Measurements from ENCODE around the gene MFSD2A.
"Not testable (repeated sequence)": the region's sequence is repeated elsewhere in the genome, so short reads cannot be mapped to it uniquely, and the experiment has no call there.

The MFSD2A gene

DNA sequence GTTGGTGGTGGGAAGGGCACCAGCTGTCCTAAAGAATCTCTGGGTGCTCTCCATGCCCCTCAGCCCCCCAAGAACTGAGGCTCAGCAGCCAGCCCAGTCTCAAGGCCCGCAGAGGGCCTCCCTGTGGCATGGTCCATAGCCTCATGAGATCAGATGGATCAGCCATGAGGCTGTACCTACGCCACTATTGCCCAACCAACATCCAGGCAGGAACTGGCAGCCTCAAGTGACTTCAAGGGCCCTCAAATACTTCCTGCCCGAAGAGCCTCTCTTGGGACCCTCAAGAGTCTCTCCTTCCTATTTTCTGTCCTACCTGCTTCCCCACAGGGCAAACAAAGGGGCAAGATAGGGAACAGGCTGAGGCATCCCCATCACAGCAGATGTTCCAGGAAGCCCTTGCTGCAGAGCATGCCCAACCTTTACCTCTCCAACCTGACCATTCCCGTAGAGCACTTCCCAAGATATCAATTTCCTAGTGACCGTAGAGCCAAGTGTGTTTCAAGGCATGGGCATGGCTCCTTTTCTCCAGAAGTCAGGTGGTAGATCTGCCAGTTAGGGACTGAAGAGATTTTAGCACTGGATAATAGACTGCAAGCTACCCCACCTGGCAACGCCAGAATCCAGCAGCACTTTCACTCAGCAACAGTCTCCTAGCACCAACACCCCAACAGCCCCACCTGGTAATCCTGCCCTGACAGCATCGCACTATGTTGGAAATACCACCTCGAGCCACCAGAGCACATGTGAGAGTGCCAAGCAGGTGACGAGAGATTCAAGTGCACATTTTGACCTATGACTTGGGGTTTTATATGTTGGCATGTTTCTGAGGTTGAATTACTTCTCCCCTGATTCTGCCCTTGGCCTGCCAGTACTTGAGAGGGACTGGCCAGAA is 13.7 kb upstream of the MFSD2A start:
- no peak for DNase-seq

DNA sequence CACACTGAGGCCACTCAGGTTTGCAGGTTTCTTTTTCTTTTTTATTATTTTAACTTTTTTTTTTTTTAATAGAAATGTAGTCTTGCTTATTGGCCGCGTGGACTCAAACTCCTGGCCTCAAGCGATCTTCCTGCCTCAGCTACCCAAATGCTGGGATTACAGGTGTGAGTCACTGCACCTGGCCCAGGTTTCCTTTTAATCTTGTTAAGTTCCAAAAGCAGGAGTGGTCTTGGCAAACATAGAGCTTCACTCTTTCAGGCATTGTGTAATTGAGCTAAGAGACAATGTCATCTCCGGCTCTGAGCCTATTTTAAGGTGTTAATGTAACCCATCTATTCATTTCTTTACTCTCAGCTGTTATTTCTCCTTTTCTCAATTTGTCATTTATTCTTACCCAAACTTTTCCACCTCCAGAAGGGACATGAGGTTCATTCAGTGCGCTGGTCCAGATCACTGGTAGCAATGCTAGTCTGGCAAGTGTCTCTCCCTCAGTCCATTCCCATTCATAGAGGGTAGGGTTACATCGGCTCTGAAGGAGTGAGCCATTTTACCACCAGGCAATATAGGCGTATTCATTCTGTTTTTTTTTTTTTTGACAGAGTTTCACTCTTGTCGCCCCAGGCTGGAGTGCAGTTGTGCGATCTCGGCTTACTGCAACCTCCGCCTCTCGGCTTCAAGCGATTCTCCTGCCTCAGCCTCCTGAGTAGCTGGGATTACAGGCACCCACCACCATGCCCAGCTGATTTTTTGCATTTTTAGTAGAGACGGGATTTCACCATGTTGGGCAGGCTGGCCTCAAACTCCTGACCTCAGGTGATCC is 11.3 kb upstream of the MFSD2A start:
- no peak for DNase-seq

DNA sequence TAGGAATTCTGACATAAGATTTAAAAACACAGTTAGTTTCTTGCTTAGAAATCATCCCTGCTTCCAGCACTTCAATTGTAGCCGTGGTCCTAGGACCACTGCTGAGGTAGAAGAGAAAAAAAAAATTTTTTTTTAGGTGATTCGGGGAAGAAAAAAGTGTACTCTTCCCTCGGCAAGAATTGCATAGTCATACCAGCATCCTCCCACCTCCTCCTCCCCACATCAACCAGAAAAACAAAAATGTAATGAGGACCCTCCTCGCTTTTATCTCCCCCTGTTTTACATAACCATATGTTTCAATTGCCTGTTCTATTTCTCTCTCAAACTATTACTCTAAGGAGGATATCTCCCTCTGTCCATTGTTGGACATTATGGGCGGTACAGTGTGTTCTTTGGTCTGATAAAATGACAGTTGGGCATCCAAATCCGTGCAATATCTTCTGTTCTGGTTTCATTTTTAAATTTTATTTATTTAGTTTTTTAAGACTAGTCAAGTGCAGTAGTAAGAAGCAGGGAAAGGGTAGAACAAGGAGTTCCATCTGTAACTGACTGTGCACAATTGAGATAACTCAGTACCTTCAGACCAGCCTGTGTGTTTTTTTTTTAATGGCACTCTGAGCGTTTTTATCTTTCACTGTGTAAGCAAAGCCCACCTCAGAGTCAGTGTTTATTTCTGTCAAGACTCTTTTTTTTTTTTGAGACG is 10.4 kb upstream of the MFSD2A start:
- DNase-seq = no peak

DNA sequence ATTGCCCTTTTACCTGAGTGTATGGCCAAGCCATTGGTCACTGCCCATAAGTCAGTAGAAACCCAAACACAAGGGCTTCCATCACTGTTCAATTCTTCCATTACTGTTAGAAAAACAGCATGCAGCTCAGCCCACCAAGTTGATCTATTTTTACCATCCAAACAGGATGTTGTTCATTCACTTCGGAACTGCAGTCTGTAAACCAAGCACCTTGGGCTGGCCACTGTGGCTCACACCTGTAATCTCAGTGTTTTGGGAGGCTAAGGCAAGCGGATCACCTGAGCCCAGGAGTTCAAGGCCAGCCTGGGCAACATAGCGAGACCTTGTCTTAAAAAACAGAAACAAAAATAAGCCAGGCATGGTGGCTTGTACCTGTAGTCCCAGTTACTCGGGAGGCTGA is 8.7 kb upstream of the MFSD2A start:
- DNase-seq = no peak

DNA sequence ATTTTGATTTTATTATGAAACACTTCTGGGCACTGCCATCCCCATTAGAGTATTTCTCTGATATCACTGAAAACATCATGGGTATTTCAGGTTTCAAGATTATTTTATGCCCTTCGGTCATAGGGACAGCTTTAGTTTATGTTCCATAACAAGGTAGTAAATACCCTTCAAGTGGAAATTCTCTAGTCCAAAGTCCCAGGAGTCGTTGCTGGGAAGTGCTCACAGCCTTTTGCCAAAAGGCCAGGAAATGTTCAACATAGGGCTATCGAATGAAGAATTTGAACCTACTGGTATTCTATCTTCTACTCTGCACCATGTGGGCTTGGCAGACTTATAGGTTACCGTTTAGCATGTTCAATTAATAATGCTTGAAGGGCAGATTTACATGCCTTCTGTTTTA is 7.7 kb upstream of the MFSD2A start:
- no peak for DNase-seq

DNA sequence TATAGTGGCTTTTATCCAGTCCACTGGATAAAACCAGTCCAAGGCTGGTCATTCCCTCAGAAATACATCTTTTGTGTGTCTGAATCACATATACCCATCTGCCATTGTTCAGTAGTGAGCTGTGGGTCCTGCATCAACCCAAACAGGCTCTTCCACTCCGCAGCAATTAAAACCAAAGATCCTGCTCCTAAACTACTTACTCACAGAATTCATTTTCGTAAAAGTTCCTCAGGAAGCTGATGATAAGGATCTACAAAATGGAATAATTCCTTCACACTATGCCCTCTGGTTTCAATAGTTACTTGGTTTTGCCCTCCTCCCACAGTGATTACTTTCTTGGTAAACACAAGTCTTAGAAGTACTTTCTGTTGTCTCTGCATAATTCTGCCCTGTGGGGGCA is 5.1 kb upstream of the MFSD2A start:
- DNase-seq = no peak

DNA sequence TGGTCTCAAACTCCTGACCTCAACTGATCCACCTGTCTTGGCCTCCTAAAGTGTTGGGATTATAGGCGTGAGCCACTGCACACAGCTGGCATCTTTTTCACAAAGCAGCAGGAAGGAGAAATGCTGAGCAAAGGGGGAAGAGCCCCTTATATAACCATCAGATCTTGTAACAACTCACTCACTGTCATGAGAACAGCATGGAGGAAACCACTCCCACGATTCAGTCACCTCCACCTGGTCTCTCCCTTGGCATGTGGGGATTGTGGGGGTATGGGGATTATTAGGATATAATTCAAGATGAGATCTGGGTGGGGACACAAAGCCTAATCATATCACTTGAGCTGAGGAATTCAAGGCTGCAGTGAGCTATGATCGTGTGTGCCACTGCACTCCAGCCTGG is 3.0 kb upstream of the MFSD2A start:
- DNase-seq = no peak

DNA sequence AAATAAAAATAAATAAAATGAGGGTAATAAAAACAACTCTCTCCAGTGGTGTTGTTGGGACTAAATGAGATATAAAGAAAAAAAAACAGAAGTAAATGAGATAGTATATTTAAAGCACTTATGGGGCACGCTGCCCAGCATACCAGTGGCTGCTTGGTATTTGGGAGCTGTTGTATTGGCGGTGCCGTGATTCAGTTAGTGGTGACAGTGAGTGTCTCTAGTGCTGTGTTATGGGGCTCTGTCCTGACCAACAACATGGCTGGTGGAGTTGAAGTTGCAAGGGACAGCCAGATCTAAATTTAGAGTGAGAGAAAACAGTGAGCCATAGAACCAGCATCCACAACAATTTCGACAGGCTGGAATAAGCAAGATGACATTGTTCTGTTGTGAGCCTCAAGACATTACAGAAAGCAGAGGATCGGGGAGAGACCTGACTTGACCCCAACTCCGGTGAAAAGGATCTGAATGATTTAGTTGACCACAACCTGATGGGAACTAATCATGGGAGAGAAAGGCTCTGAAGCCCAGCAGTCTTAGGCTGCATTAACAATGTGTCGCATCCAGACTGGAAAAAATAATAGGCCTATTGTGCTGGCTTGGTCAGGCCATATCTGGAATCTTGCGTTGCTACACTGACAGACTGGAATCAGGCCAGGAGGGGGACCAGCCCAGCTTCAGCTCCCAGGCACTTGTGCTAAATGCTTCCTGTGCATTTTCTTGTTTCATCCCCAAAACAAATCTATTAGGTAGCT is 2.4 kb upstream of the MFSD2A start:
- no peak for DNase-seq

DNA sequence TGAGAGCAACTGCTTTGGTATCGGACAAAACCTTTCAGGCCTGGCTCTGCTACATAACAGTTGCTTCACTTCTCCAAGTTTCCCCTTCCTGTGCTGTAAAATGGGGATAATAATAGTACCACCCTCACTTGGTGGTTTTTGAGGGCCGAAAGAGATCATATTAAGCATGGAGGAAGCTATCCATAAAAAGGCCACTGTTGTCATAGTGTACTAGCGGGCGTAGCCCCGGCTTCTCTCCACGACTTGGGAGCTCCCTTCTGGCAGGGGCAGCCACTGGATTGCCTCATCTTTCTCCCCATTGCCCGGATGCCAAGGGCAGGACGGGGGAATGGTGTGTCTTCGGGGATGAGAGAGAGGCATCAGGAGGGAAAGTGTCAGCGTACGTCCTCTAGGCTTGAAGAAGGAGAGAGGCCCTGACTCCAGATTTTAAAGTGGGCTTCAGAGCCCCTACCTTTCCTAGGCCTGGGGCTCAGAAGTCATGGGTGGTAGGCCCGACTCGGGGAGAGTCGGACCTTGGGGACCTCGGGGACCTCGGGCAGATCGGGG is 548 bp upstream of the MFSD2A start:
- DNase-seq = no peak

DNA sequence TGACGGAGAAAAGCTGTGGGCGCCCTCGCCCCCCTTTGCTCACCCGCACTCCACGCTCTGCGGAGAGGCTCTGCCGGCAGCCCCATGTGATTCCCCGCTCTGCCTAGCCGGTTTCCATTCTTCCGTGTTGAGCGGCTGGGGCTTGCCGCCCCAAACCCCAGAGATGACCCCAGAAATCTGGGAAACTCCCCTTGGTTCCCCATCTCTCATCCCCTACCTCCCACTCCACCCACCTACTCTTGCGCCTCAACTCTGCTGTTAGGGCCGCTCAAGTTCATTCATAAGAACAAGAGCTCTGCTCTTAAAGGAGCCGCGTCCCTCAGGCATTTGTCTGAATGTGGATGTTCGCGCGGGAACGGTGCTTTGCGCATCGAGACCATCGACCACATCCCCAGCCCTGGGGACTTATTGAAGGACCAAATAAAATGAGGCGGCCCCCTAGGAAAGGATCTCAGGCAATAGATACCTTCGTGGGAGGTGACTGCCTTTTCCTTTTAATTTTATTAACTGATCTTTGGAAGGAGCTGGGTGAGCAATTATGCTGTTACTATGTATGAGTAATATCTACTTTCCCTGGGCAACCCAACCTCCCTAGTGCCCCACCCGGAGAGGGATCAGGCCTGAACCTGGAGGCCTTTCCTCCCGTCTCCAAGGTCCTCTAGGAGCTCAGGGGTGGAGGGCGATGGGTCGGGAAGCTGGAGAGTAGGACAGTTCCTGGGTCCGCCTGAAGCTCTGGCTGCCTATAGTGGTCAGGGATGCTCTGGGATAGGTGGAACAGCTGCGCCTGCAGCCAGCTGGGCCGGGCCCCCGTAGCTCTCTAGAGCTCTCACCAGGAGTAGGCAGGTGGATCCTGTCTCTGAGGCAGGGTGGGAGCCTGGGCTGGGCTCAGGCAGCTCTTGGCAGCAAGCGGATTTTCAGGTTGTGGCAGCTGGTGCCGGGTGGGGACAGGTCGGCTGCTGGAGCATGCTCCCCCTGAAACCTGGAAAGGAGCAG is 898 bp downstream of the MFSD2A start:
- peak; percentile 58 for DNase-seq

DNA sequence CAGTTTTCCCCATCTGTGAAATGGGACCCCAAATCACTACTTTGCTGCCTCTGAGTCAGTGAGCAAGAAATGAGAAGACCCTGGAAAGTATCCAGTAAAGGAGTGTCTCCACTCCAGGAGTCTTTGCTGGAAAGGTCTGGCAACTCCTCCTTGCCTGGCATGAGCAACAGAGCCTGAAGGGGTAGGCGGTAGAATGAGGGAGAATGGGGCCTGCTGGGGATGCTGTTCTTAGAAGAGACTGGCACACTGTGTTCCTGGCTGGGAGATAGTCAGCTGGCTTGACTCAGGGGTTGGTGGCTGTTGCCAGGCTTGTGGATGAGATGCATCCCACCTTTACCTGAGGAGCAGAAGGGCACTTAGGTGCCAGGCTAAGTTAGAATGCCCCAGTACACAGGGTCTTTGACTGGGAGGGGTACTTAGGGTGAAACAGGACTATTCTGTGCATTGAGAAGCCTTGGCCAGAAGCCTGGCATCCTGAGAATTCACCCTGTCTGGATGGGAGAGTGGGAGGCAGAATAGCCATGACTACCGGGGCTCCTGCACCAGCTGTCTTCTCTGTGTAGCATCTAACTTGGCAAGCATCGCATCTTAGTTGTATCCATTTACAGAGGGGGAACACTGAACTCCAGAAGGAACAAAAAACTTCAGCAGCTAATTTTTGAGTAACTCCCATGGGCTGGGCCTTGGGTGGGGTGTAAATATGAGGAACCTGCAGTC is 2.5 kb downstream of the MFSD2A start:
- DNase-seq = no peak

DNA sequence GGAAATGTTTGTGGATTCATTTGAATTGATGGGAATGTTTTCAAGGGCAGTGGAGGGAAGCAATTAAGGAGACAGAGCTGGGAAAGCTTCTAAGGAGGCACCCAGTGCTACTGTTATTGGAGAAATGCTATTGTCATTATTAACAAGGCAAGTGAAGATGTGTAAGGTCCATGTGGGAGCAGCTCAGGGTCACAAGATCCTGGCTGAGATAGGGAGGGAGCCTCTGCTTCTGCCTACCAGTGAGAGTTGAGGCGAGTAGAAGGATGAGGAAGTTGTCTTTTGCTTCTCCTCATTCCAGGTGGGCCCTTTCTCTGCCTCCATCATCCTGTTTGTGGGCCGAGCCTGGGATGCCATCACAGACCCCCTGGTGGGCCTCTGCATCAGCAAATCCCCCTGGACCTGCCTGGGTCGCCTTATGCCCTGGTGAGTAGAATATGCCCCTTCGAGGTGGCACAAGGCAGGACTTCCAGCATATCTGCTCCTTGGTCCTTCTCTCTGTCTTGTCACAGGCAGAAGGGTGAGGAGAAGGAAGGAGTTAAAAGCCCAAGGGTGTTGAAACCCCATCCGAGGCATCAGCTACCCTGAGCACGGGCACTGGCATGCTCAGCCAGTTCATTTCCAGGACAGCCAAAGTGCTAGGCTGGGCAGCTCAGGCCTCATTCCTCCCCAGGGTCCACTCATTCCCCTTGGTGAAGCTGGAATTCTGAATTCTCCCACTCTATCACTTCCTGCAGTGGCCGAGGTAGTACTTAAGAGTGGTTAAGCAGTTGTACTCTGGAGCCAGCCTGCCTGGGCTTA is 3.7 kb downstream of the MFSD2A start:
- DNase-seq = no peak

DNA sequence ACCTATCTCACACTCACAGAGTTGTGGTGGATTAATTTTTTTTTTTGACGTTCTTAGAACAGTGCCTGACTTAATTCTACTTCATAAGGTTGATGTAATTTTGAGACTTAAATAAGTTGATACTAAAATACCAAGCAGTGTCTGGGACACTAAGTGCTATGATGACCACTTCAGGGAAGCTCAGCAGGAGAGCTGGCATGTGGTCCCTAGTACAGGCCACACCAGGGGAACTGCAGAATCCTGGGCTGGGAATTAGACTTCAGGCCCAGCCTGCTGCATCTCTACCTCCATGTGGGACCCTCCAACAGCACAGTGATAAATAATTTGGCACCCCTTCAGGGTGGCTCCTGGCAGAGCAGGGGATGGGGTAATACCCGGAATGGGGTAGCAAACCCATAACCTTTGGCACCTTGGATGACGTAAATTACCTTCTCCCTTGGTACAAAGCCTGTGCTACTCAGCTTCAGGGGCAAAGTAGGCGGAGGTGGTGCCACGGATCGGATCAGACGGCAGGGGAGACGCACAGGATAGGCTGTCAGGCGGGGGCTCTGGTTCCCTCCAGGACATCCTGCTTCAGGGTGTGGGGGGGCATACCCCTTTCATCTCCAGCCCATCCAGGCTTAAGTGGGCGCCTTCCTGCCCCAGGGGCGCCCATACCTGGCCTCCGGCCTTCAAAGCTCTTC is 4.8 kb downstream of the MFSD2A start:
- DNase-seq = no peak

DNA sequence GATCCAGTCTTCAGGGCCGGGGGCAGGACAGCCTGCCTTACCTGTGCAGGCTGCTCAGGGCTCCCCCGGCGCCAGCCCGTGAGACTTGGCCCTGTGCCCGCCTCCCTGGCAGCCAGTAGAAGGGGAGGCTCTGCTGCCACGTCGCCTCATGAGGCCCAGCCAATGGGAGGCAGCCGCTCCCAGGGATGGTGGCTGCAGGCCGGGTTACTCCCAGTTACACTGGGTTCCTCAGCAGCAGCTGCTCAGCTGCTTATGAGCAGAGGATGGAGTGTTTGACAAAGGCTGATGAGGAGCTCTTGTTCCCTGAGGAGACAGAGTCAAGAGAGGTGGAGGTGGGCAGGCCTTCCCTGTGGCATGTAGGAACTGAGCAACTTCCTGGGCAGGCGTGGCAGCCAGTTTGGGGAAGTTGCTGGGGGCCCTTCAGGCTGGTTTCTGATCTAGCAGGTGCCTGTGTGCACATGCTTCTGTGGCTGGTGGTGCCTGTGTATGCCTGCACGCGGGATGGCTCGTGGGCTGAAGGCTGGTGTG is 5.5 kb downstream of the MFSD2A start:
- DNase-seq = no peak

DNA sequence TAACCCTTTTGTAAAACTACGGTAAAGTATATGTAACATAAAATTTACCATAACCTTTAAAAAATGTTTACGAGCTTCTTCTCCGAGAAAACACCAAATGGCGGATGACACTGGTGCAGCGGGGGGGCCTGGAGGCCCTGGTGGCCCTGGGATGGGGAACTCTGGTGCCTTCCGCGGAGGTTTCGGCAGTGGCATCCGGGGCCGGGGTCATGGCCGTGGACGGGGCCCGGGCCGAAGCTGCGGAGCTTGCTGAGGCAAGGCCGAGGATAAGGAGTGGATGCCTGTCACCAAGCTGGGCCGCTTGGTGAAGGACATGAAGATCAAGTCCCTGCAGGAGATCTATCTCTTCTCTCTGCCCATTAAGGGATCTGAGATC is 7.5 kb downstream of the MFSD2A start:
- no peak for DNase-seq

DNA sequence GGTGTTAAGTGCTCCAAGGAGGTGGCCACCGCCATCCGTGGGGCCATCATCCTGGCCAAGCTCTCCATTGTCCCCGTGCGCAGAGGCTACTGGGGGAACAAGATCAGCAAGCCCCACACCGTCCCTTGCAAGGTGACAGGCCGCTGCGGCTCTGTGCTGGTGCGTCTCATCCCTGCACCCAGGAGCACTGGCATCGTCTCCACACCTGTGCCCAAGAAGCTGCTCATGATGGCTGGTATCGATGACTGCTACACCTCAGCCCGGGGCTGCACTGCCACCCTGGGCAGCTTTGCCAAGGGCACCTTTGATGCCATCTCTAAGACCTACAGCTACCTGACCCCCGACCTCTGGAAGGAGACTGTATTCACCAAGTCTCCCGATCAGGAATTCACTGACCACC is 8.0 kb downstream of the MFSD2A start:
- DNase-seq = not testable (repeated sequence)

DNA sequence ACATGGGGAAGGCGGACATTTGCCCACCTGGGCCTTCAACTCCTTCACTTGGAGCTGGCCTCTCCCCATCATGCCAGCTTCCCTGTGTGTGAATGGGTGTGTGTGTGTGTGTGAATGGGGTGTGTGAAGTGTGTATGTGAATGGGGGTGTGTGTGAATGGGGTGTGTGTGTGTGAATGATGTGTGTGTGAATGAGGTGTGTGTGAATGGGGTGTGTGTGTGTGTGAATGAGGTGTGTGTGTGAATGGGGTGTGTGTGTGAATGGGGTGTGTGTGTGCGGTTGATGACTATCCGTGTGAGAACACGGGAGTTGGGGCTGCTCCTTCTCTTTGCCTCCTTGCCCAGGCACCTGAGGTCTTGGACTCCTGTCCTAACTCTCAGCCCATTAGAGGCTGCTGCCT is 9.6 kb downstream of the MFSD2A start:
- no peak for DNase-seq

DNA sequence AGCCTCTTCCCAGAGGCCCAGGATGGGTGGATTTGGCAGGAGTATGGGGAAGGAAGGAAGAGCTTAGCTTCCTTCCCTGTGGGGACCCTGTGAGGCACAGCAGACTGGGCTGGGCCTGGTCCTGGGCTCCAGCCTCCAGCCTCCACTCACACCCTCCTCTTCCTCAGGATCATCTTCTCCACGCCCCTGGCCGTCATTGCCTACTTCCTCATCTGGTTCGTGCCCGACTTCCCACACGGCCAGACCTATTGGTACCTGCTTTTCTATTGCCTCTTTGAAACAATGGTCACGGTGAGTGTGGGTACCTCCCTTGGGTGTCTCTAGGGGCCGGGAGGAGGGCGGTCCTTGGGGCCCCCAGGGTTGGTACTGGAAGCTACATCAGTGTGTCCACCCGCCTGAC is 10.1 kb downstream of the MFSD2A start:
- no peak for DNase-seq

DNA sequence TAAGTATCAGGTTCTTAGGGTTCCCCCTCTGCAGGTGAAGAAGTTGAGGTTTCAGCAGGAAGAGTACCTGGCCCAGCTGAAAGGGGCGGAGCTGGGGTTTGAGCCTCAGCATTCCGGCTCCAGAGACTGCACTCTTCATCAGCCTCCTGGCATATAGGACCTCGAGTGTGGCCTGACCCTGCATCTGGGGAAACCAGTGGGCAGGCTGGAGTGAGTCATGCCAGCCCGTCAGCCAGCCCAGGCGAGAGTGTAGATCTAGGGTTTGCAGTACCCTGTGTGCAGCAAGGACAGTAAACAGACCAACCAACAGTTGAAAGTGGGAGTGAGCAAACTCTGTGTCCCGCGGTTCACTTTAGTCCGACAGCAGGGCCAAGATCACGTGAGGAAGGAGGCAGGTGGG is 14.1 kb downstream of the MFSD2A start:
- no peak for DNase-seq
